HCT116 (cell line): ENCODE data around the gene RIMBP3C. TPM values are rescaled to one million over a fixed set of nuclear protein-coding genes. Genes with fewer than 3 reads are reported as not detected.

Source experiments
- ATAC-seq: fragments of 200-7000 bp; cut with Tn5 transposase; 2 replicates; pipeline ENCODE4 v1.9.1; 2020; ENCODE audit warnings: mild to moderate bottlenecking, moderate library complexity
- BruUV-seq: library from RNA; stranded (reverse); fragments of 400-500 nt; replicated peaks from 2 replicates; lab custom pipeline; 2021; lab: Mats Ljungman, UMichigan
- CTCF ChIA-PET: fragments of 300-600 bp; sonication (Branson Sonifier 250); formaldehyde crosslinking; loops from one replicate; lab custom pipeline; 2021; ENCODE audit warnings: antibody characterized with exemption; lab: Charles Lee
- POLR2A ChIA-PET: fragments of 300-600, 350-600 bp; sonication (Branson Sonifier 250); formaldehyde crosslinking; loops from one replicate; lab custom pipeline; 2021; ENCODE audit warnings: antibody characterized with exemption; lab: Charles Lee
- RAD21 ChIA-PET, 2 experiments: fragments of 300-600 bp; sonication (Branson Sonifier 250); formaldehyde crosslinking; loops; one replicate each; lab custom pipeline; 2023; ENCODE audit warnings: low total read pairs in 2 of 2; ENCODE audit not compliant: uncharacterized antibody in 2 of 2, unreplicated experiment in 2 of 2, low non-redundant PET in 1 of 2; lab: Charles Lee
- DNase-seq: peaks from one replicate; pipeline ENCODE4 v3.0.0-alpha.2; 2010; ENCODE audit warnings: low read depth, low spot score
- H2AFZ ChIP-seq: fragments of 200-600 bp; shearing (Covaris generic), sonication (generic); 2 replicates; pipeline ENCODE4 v1.6.1; 2017; ENCODE audit warnings: low read depth, mixed run types, mixed read lengths, antibody characterized with exemption, low read length; ENCODE audit not compliant: poor library complexity, severe bottlenecking
- H3K27ac ChIP-seq: 2 replicates; pipeline ENCODE4 v1.5.1; 2012; ENCODE audit warnings: low read depth, low read length
- H3K27me3 ChIP-seq: fragments of 200-600 bp; sonication (generic); 2 replicates; pipeline ENCODE4 v1.6.1; 2016; ENCODE audit warnings: mixed run types, low read length, mixed read lengths; ENCODE audit not compliant: insufficient read depth
- H3K36me3 ChIP-seq, 2 experiments: fragments of 200-500 bp in 1 of 2; fragments of 200-600 bp in 1 of 2; sonication (Bioruptor generic) in 1 of 2; sonication (generic) in 1 of 2; 2 replicates each; pipeline versions ENCODE4 v1.5.1 to v1.6.1; 2014 to 2016; ENCODE audit warnings: low read length in 2 of 2, inconsistent platforms in 1 of 2, mixed read lengths in 1 of 2, mixed run types in 1 of 2; ENCODE audit not compliant: insufficient read depth in 2 of 2, control insufficient read depth in 1 of 2
- H3K4me1 ChIP-seq, 2 experiments: fragments of 200-600 bp in 1 of 2; sonication (generic) in 1 of 2; 2 replicates each; pipeline versions ENCODE4 v1.5.1 to v1.6.1; 2012 to 2017; ENCODE audit warnings: low read length in 2 of 2, inconsistent platforms in 1 of 2, mild to moderate bottlenecking in 1 of 2, mixed read lengths in 1 of 2, mixed run types in 1 of 2, moderate library complexity in 1 of 2; ENCODE audit not compliant: insufficient read depth in 2 of 2, control insufficient read depth in 1 of 2
- H3K4me2 ChIP-seq: fragments of 200-600 bp; sonication (generic); 2 replicates; pipeline ENCODE4 v1.6.1; 2017; ENCODE audit warnings: mixed run types, low read length, mixed read lengths
- H3K4me3 ChIP-seq, 2 experiments: fragments of 200-600 bp in 1 of 2; sonication (generic) in 1 of 2; replicated peaks in 1 of 2; 2 replicates each; pipeline ENCODE4 v1.5.1; 2011 to 2016; ENCODE audit warnings: low read length in 2 of 2, control low read depth in 1 of 2, low read depth in 1 of 2, mild to moderate bottlenecking in 1 of 2, mixed read lengths in 1 of 2, mixed run types in 1 of 2
- H3K79me2 ChIP-seq: fragments of 200-600 bp; sonication (generic); 2 replicates; pipeline ENCODE4 v1.6.1; 2017; ENCODE audit warnings: mild to moderate bottlenecking, mixed run types, low read length, moderate library complexity, mixed read lengths; ENCODE audit not compliant: insufficient read depth
- H3K9ac ChIP-seq: fragments of 200-600 bp; sonication (generic); 2 replicates; pipeline ENCODE4 v1.6.1; 2016; ENCODE audit warnings: low read length, mixed read lengths
- H3K9me2 ChIP-seq: fragments of 200-600 bp; sonication (generic), shearing (Covaris generic); 2 replicates; pipeline ENCODE4 v1.6.1; 2017; ENCODE audit warnings: mixed run types, mild to moderate bottlenecking, moderate library complexity; ENCODE audit not compliant: insufficient read depth
- H3K9me3 ChIP-seq, 2 experiments: fragments of 200-500 bp in 1 of 2; fragments of 200-600 bp in 1 of 2; sonication (Bioruptor generic) in 1 of 2; sonication (generic) in 1 of 2; 2 replicates each; pipeline ENCODE4 v1.6.1; 2014 to 2017; ENCODE audit warnings: low read length in 2 of 2, mixed read lengths in 2 of 2, inconsistent platforms in 1 of 2, low read depth in 1 of 2, mild to moderate bottlenecking in 1 of 2, mixed run types in 1 of 2, moderate library complexity in 1 of 2; ENCODE audit not compliant: control insufficient read depth in 1 of 2, insufficient read depth in 1 of 2
- H4K20me1 ChIP-seq: fragments of 200-600 bp; sonication (generic), shearing (Covaris generic); 2 replicates; pipeline ENCODE4 v1.6.1; 2017; ENCODE audit warnings: mixed run types, mild to moderate bottlenecking, moderate library complexity; ENCODE audit not compliant: insufficient read depth
- CBX3 ChIP-seq: IDR thresholded peaks from 2 replicates; pipeline ENCODE4 v1.6.1; 2012; ENCODE audit warnings: low read depth
- CEBPB ChIP-seq: IDR thresholded peaks from 2 replicates; pipeline ENCODE4 v1.6.1; 2012; ENCODE audit warnings: low read depth
- ELF1 ChIP-seq: IDR thresholded peaks from 2 replicates; pipeline ENCODE4 v1.6.1; 2012; ENCODE audit warnings: low read depth, borderline replicate concordance
- EZH2 ChIP-seq: fragments of 200-600 bp; sonication (generic); IDR thresholded peaks from 2 replicates; pipeline ENCODE4 v1.6.1; 2017; ENCODE audit warnings: antibody characterized with exemption, mixed run types
- EZH2phosphoT487 ChIP-seq: fragments of 200-600 bp; IDR thresholded peaks from 2 replicates; pipeline ENCODE4 v1.6.1; 2018; ENCODE audit warnings: antibody characterized with exemption, borderline replicate concordance
- FOSL1 ChIP-seq: IDR thresholded peaks from 2 replicates; pipeline ENCODE4 v1.6.1; 2012; ENCODE audit warnings: low read depth
- JUND ChIP-seq: IDR thresholded peaks from 2 replicates; pipeline ENCODE4 v1.6.1; 2012
- POLR2A ChIP-seq: IDR thresholded peaks from 2 replicates; pipeline ENCODE4 v1.7.0; 2011; ENCODE audit warnings: borderline replicate concordance; ENCODE audit not compliant: insufficient read depth, insufficient read length; ENCODE audit errors: extremely low read depth
- RAD21 ChIP-seq: IDR thresholded peaks from 2 replicates; pipeline ENCODE4 v1.6.1; 2012; ENCODE audit warnings: low read depth, mild to moderate bottlenecking
- SIN3A ChIP-seq: IDR thresholded peaks from 2 replicates; pipeline ENCODE4 v1.6.1; 2012; ENCODE audit warnings: low read depth
- SRF ChIP-seq: IDR thresholded peaks from 2 replicates; pipeline ENCODE4 v1.6.1; 2012; ENCODE audit warnings: low read depth
- TCF7L2 ChIP-seq: IDR thresholded peaks from 2 replicates; pipeline ENCODE4 v1.7.0; 2011; ENCODE audit warnings: borderline replicate concordance, inconsistent platforms; ENCODE audit not compliant: insufficient read depth, insufficient read length; ENCODE audit errors: extremely low read depth
- ZFX ChIP-seq: fragments of 450-650 bp; IDR thresholded peaks from 2 replicates; pipeline ENCODE4 v1.6.1; 2017
- ZNF274 ChIP-seq: fragments of 200-500 bp; sonication (Bioruptor generic); IDR thresholded peaks from 2 replicates; pipeline ENCODE4 v1.6.1; 2014; ENCODE audit warnings: mild to moderate bottlenecking, low read depth, low read length, inconsistent platforms
- intact Hi-C: fragments of 100-400 bp; cut with micrococcal nuclease; formaldehyde crosslinking; loops from 2 replicates; pipeline ENCODE4 v1.10.0; 2022
- total RNA-seq: library from RNA; stranded (reverse); gene quantifications from one replicate; pipeline ENCODE4 v1.2.1, GENCODE V29; 2021; ENCODE audit not compliant: unreplicated experiment
- TF ChIP-seq, protein P1 (sequence below): IDR thresholded peaks from 2 replicates; pipeline ENCODE4 v1.6.1; 2012
- TF ChIP-seq, protein P2 (sequence below): IDR thresholded peaks from 2 replicates; pipeline ENCODE4 v1.6.1; 2012; ENCODE audit warnings: low read depth
- TF ChIP-seq, protein P3 (sequence below): IDR thresholded peaks from 2 replicates; pipeline ENCODE4 v1.6.1; 2011; ENCODE audit warnings: mild to moderate bottlenecking, low read length, moderate library complexity; ENCODE audit not compliant: insufficient replicate concordance; ENCODE audit errors: extremely low read depth
- TF ChIP-seq, protein P4 (sequence below): IDR thresholded peaks from 2 replicates; pipeline ENCODE4 v1.6.1; 2012
- TF ChIP-seq, protein P5 (sequence below), 3 experiments: fragments of 200-600 bp in 1 of 3; sonication (generic) in 1 of 3; IDR thresholded peaks in 2 of 3; conservative IDR thresholded peaks in 1 of 3; 2 replicates each; pipeline ENCODE4 v1.5.1; 2012 to 2017; ENCODE audit warnings: low read depth in 2 of 3, low read length in 2 of 3, antibody characterized with exemption in 1 of 3, borderline replicate concordance in 1 of 3, control low read depth in 1 of 3, mild to moderate bottlenecking in 1 of 3, mixed read lengths in 1 of 3, mixed run types in 1 of 3, moderate library complexity in 1 of 3; ENCODE audit not compliant: insufficient read depth in 1 of 3

Gene RIMBP3C
- total RNA-seq, 1 experiment from 2014 or later, result 0.15 TPM

DNA sequence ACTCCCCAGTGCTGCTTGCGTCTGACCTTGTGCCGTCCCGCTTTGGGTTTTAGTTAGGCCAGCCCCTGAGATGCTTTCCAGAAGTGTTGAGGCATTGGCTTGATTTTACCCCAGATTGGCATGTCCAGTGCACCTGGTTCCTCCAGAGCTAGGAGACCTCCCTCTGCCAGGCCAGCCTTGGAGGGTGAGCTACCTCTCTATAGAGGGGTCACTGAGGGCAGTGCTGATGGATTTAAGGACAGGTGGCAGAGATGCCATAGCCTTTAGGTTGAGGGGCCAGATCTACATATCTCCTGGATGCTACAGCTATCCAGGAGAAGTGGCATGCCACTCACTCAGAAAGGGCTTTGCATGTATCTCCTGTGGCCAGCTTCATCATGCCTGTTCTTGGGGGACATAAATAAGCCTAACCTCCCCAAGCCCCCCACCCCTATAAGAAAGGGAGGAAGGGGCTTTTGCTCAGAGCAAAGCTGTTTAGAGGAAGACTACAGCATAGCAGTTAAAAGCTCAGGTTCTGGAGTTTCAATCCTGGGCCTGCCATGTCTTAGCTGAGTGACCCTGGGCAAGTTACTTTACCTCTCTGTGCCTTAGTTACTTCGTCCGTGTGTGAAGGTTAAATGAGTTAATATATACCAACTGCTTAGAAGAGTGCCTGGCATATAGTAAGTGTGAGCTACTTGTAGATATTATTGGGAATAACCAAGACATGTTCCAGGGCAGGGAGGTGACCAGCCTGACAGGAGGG, 22.7 kb upstream of the RIMBP3C start:
- Histone ChIP-seq H3K9me2 (no peaks in the 10 kb centered on the region), H4K20me1 (peaks cover 40% of the 10 kb centered on the region; the same call in 1 of the 2 replicates), H3K4me2 (peak overlapping the region; percentile 41), H3K27ac (no peak overlapping the region), H3K27me3 (no peaks in the 10 kb centered on the region), H3K9ac (no peak overlapping the region), H3K4me1 (peaks cover 46 to 60% of the 10 kb centered on the region in 2 experiments), H3K9me3 (no peaks in the 10 kb centered on the region), H3K4me3 (no peak overlapping the region), H3K79me2 (peaks cover 100% of the 10 kb centered on the region), H2AFZ (no peak overlapping the region), H3K36me3 (peaks cover 2 to 4% of the 10 kb centered on the region in 2 experiments; a peak in 2 of 4 replicates)
- peak; percentile 29 for ATAC-seq
- RAD21 ChIA-PET, result no interaction called here
- DNase-seq, result no peak
- no TSS peak for BruUV-seq
- CTCF ChIA-PET, result no interaction called here
- intact Hi-C loops, result no loop called here
- POLR2A ChIA-PET, result interaction anchor here (0.8 to 2.1 kb wide), 3 partner anchors 31 to 68 kb away, joined by 3 to 9 read pairs (median 4); partner anchors contain the start of gene SDF2L1
- TF ChIP-seq, protein P1, sequence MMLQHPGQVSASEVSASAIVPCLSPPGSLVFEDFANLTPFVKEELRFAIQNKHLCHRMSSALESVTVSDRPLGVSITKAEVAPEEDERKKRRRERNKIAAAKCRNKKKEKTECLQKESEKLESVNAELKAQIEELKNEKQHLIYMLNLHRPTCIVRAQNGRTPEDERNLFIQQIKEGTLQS, result no peak
- TF ChIP-seq SIN3A, result no peak
- TF ChIP-seq, protein P2, sequence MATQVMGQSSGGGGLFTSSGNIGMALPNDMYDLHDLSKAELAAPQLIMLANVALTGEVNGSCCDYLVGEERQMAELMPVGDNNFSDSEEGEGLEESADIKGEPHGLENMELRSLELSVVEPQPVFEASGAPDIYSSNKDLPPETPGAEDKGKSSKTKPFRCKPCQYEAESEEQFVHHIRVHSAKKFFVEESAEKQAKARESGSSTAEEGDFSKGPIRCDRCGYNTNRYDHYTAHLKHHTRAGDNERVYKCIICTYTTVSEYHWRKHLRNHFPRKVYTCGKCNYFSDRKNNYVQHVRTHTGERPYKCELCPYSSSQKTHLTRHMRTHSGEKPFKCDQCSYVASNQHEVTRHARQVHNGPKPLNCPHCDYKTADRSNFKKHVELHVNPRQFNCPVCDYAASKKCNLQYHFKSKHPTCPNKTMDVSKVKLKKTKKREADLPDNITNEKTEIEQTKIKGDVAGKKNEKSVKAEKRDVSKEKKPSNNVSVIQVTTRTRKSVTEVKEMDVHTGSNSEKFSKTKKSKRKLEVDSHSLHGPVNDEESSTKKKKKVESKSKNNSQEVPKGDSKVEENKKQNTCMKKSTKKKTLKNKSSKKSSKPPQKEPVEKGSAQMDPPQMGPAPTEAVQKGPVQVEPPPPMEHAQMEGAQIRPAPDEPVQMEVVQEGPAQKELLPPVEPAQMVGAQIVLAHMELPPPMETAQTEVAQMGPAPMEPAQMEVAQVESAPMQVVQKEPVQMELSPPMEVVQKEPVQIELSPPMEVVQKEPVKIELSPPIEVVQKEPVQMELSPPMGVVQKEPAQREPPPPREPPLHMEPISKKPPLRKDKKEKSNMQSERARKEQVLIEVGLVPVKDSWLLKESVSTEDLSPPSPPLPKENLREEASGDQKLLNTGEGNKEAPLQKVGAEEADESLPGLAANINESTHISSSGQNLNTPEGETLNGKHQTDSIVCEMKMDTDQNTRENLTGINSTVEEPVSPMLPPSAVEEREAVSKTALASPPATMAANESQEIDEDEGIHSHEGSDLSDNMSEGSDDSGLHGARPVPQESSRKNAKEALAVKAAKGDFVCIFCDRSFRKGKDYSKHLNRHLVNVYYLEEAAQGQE, result no peak
- no peak for TF ChIP-seq TCF7L2
- no peak for TF ChIP-seq CBX3
- TF ChIP-seq, protein P3, sequence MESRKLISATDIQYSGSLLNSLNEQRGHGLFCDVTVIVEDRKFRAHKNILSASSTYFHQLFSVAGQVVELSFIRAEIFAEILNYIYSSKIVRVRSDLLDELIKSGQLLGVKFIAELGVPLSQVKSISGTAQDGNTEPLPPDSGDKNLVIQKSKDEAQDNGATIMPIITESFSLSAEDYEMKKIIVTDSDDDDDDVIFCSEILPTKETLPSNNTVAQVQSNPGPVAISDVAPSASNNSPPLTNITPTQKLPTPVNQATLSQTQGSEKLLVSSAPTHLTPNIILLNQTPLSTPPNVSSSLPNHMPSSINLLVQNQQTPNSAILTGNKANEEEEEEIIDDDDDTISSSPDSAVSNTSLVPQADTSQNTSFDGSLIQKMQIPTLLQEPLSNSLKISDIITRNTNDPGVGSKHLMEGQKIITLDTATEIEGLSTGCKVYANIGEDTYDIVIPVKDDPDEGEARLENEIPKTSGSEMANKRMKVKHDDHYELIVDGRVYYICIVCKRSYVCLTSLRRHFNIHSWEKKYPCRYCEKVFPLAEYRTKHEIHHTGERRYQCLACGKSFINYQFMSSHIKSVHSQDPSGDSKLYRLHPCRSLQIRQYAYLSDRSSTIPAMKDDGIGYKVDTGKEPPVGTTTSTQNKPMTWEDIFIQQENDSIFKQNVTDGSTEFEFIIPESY, result no peak
- no peak for TF ChIP-seq SRF
- no peak for TF ChIP-seq POLR2A
- TF ChIP-seq RAD21, result no peak
- TF ChIP-seq ZFX, result no peak
- TF ChIP-seq ZNF274, result no peak
- TF ChIP-seq, protein P4, sequence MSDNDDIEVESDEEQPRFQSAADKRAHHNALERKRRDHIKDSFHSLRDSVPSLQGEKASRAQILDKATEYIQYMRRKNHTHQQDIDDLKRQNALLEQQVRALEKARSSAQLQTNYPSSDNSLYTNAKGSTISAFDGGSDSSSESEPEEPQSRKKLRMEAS, result no peak
- TF ChIP-seq JUND, result no peak
- no peak for TF ChIP-seq EZH2
- no peak for TF ChIP-seq EZH2phosphoT487
- no peak for TF ChIP-seq ELF1
- TF ChIP-seq CEBPB, result no peak
- TF ChIP-seq, protein P5, sequence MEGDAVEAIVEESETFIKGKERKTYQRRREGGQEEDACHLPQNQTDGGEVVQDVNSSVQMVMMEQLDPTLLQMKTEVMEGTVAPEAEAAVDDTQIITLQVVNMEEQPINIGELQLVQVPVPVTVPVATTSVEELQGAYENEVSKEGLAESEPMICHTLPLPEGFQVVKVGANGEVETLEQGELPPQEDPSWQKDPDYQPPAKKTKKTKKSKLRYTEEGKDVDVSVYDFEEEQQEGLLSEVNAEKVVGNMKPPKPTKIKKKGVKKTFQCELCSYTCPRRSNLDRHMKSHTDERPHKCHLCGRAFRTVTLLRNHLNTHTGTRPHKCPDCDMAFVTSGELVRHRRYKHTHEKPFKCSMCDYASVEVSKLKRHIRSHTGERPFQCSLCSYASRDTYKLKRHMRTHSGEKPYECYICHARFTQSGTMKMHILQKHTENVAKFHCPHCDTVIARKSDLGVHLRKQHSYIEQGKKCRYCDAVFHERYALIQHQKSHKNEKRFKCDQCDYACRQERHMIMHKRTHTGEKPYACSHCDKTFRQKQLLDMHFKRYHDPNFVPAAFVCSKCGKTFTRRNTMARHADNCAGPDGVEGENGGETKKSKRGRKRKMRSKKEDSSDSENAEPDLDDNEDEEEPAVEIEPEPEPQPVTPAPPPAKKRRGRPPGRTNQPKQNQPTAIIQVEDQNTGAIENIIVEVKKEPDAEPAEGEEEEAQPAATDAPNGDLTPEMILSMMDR (IDR thresholded peaks at IDR 0.05 in 2 of 3, conservative IDR thresholded peaks at IDR 0.05 in 1 of 3; ENCODE audit: borderline replicate concordance in 1 of 3, insufficient read depth in 1 of 3, low read depth in 2 of 3, low read length in 2 of 3), result no peak
- no peak for TF ChIP-seq FOSL1
